GM23248 (cell line): ENCODE measurements around the gene GPX3. TPM values are rescaled to one million over a fixed set of nuclear protein-coding genes. Genes with fewer than 3 reads are reported as not detected.

ENCODE experiments used
- DNase-seq: peaks from one replicate; pipeline ENCODE4 v3.0.0-alpha.2; 2015
- H2AFZ ChIP-seq: fragments of 200-600 bp; sonication (generic); 2 replicates; pipeline ENCODE4 v1.6.1; 2016; ENCODE audit warnings: antibody characterized with exemption
- H3F3A ChIP-seq: fragments of 200-600 bp; sonication (generic); 2 replicates; pipeline ENCODE4 v1.6.1; 2016; ENCODE audit warnings: mild to moderate bottlenecking, antibody characterized with exemption, mixed run types; ENCODE audit not compliant: insufficient read depth
- H3K27ac ChIP-seq: fragments of 200-600 bp; sonication (generic); 2 replicates; pipeline ENCODE4 v1.5.1; 2016; ENCODE audit warnings: mild to moderate bottlenecking
- H3K27me3 ChIP-seq: fragments of 200-600 bp; sonication (generic); replicated peaks from 2 replicates; pipeline ENCODE4 v1.6.1; 2016; ENCODE audit warnings: mild to moderate bottlenecking; ENCODE audit not compliant: insufficient read depth
- H3K36me3 ChIP-seq: fragments of 200-600 bp; sonication (generic); 2 replicates; pipeline ENCODE4 v1.6.1; 2016; ENCODE audit warnings: low read depth, mild to moderate bottlenecking
- H3K4me1 ChIP-seq: fragments of 200-600 bp; sonication (generic); 2 replicates; pipeline ENCODE4 v1.6.1; 2016; ENCODE audit warnings: mild to moderate bottlenecking; ENCODE audit not compliant: insufficient read depth
- H3K4me2 ChIP-seq: fragments of 200-600 bp; sonication (generic); one replicate; pipeline ENCODE4 v1.6.1; 2016; ENCODE audit warnings: mild to moderate bottlenecking; ENCODE audit not compliant: unreplicated experiment
- H3K4me3 ChIP-seq: fragments of 200-600 bp; sonication (generic); 2 replicates; pipeline ENCODE4 v1.5.1; 2016; ENCODE audit warnings: mild to moderate bottlenecking
- H3K79me2 ChIP-seq: fragments of 200-600 bp; sonication (generic); 2 replicates; pipeline ENCODE4 v1.6.1; 2016; ENCODE audit warnings: mild to moderate bottlenecking; ENCODE audit not compliant: insufficient read depth
- H3K9ac ChIP-seq: fragments of 200-600 bp; sonication (generic); 2 replicates; pipeline ENCODE4 v1.6.1; 2016; ENCODE audit warnings: mild to moderate bottlenecking
- H3K9me2 ChIP-seq: fragments of 200-600 bp; sonication (generic); 2 replicates; pipeline ENCODE4 v1.6.1; 2016; ENCODE audit warnings: mixed run types, mild to moderate bottlenecking, moderate library complexity; ENCODE audit not compliant: insufficient read depth
- H3K9me3 ChIP-seq: fragments of 200-600 bp; sonication (generic); one replicate; pipeline ENCODE4 v1.6.1; 2017; ENCODE audit warnings: low read depth
- H4K20me1 ChIP-seq: fragments of 200-600 bp; sonication (generic); 2 replicates; pipeline ENCODE4 v1.6.0; 2016; ENCODE audit not compliant: insufficient read depth
- EZH2 ChIP-seq: fragments of 200-600 bp; sonication (generic); IDR thresholded peaks from 2 replicates; pipeline ENCODE4 v1.6.1; 2018; ENCODE audit warnings: antibody characterized with exemption, mild to moderate bottlenecking; ENCODE audit not compliant: insufficient read depth, poor library complexity, severe bottlenecking
- EZH2phosphoT487 ChIP-seq: fragments of 200-600 bp; sonication (generic); IDR thresholded peaks from 2 replicates; pipeline ENCODE4 v1.6.1; 2018; ENCODE audit warnings: antibody characterized with exemption, moderate library complexity, mild to moderate bottlenecking, low read depth; ENCODE audit not compliant: insufficient read depth
- WGBS, 2 experiments: methylation state at CpG; one replicate each; pipeline ENCODE4 v1.1.6; 2015 to 2017; ENCODE audit warnings: low lambda C conversion rate in 2 of 2, low coverage in 1 of 2; ENCODE audit errors: missing lambda C conversion rate in 2 of 2; 5-methylcytosine and 5-hydroxymethylcytosine counted together
- in situ Hi-C: fragments of 300-500 bp; cut with MboI; formaldehyde crosslinking; loops from 2 replicates; pipeline ENCODE4 v1.15.0; 2020
- polyA plus RNA-seq: library from polyadenylated mRNA; unstranded; fragments of >200 nt; fragmentation: Nextera tagmentation; extraction: Ambion mirVana; gene quantifications from 2 replicates; pipeline ENCODE4 v1.2.1, GENCODE V29; 2016
- total RNA-seq: library from RNA; depleted of rRNA; stranded (reverse); fragments of >200 nt; shearing (Covaris generic); gene quantifications from 2 replicates; pipeline ENCODE4 v1.2.3, GENCODE V29; 2014

The GPX3 gene
- total and polyA plus RNA-seq, 2 experiments from 2014 or later = 3.0 to 4.2 TPM

DNA sequence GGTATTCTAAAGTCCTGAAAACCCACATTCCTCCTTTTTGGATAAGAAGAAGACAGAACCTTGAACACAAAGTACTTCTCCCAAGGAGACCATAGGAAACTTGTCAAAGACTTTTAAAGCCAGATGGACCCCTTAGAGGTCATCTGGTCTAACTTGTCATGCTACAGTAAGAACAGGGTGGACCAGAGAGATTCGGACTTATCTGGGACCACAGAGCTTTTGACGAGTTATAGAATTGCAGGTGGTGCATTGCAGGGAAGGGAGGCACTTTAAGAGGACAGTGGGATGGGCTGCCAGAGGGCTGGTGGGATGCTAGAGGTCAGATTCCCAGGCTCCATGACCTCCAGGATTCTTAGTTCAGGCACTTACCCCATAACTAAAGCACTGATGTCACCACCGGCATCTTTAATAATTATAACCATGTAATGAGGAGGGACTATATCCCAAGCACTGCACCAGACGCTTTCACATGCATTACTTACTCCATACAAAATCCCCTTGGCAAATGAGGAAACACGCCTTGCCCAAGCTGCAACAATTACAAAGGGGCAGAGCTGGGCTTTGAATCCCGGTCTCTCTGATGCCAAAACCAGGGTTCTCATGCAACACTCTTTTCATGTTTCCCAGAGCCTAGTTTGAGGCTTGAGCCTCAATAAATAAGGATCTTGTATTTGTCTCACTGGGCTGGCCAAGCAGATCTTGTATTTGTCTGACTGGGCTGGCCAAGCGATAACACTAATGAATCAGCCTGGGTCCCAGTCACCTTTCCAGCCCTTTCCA, 12.8 kb upstream of the GPX3 start:
- Histone ChIP-seq H3K79me2 (no peaks in the 10 kb centered on the region), H4K20me1 (no peaks in the 10 kb centered on the region), H3K4me2 (no peak overlapping the region), H3K4me1 (peaks cover 8% of the 10 kb centered on the region; the same call in 1 of the 2 replicates), H3K27me3 (peaks cover 4% of the 10 kb centered on the region; the same call in 1 of the 2 replicates), H3K36me3 (no peaks in the 10 kb centered on the region), H3K9ac (no peak overlapping the region), H3K4me3 (no peak overlapping the region), H3K27ac (no peak overlapping the region), H2AFZ (no peak overlapping the region), H3K9me3 (no peaks in the 10 kb centered on the region), H3K9me2 (no peaks in the 10 kb centered on the region), H3F3A (no peaks in the 10 kb centered on the region)
- in situ Hi-C loops = no loop called here
- TF ChIP-seq EZH2phosphoT487 (no peak), EZH2 (no peak)
- no peak for DNase-seq
- WGBS, 2 experiments = 29 to 38% methylated on average over 7 of the region's 7 CpGs

DNA sequence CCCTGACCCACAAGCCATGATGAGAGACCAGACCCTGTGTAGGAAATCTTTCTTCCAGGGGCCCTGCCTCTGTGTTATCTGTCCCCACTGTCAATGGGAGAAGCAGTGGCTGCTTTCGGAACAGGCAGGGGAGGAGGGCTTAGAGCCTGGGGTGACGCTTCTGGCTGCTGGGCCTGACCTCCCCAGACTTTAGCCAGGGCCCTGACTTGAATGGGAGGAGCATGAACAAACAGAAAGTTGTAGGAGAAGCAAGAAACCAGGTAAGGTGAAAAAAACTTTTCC, 12.2 kb upstream of the GPX3 start:
- Histone ChIP-seq H3K9ac (no peak overlapping the region), H3K36me3 (no peaks in the 10 kb centered on the region), H3K9me3 (no peaks in the 10 kb centered on the region), H3K4me2 (no peak overlapping the region), H3K79me2 (no peaks in the 10 kb centered on the region), H3F3A (no peaks in the 10 kb centered on the region), H2AFZ (no peak overlapping the region), H3K4me1 (peaks cover 8% of the 10 kb centered on the region; the same call in 1 of the 2 replicates), H3K27me3 (peaks cover 4% of the 10 kb centered on the region; the same call in 1 of the 2 replicates), H3K9me2 (no peaks in the 10 kb centered on the region), H4K20me1 (no peaks in the 10 kb centered on the region), H3K4me3 (no peak overlapping the region), H3K27ac (no peak overlapping the region)
- 75 to 91% methylated on average over 2 of the region's 2 CpGs for WGBS, 2 experiments
- TF ChIP-seq EZH2phosphoT487 (no peak), EZH2 (no peak)
- in situ Hi-C loops = no loop called here
- DNase-seq = no peak

DNA sequence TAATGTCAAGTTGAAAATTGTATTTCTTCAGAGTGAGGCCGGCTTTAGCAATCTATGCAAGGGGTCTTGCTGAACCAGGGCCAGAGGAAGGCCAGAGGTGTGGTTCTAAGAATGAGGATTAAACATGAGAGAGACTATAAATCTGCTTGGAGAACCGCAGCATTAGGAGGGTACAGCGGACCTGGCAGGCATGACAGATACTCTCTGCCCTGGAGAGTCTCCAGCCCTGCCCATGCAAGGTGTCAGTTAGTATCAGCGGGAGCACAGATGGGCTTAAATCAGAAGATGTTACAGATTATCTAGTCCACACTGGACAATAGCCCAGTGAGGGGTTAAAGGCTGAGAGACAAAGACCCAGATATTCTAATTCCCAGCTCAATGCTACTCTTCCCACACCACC, 11.5 kb upstream of the GPX3 start:
- H3K27me3 ChIP-seq = peaks cover 4% of the 10 kb centered on the region; the same call in 1 of the 2 replicates
- no peaks in the 10 kb centered on the region for H3K36me3 ChIP-seq
- H3K9me2 ChIP-seq = no peaks in the 10 kb centered on the region
- WGBS, 2 experiments = 85% methylated on average over 4 of the region's 4 CpGs
- no peak overlapping the region for H3K27ac ChIP-seq
- no peaks in the 10 kb centered on the region for H3F3A ChIP-seq
- no peaks in the 10 kb centered on the region for H3K9me3 ChIP-seq
- H3K79me2 ChIP-seq = no peaks in the 10 kb centered on the region
- H2AFZ ChIP-seq = no peak overlapping the region
- in situ Hi-C loops = no loop called here
- H3K4me3 ChIP-seq = no peak overlapping the region
- no peak overlapping the region for H3K4me2 ChIP-seq
- no peak overlapping the region for H3K9ac ChIP-seq
- DNase-seq = no peak
- no peaks in the 10 kb centered on the region for H4K20me1 ChIP-seq
- TF ChIP-seq EZH2 = no peak
- TF ChIP-seq EZH2phosphoT487 = no peak
- peaks cover 8% of the 10 kb centered on the region; the same call in 1 of the 2 replicates for H3K4me1 ChIP-seq

DNA sequence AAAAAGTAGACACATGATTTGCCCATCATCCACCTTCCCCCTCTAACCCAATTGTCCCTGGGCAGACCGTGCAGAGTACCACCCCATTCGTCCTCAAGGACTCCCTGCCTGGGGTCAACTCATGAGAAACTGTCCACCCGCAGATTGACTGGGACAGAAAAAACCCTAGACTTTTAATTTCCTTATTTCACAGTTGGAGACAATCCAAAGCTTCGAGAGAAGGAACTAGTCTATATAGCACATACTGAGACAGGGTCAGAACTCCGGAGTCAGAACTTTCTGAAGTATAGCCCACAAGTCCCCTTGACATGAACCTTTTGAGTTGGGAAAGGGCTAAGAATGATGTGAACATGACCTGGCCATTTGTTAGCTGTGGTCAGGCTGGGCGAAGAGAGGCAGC, 7.5 kb upstream of the GPX3 start:
- H3K9me3 ChIP-seq = no peaks in the 10 kb centered on the region
- in situ Hi-C loops = no loop called here
- no peak overlapping the region for H2AFZ ChIP-seq
- no peaks in the 10 kb centered on the region for H3K4me1 ChIP-seq
- H3K27me3 ChIP-seq = peaks cover 4% of the 10 kb centered on the region; the same call in 1 of the 2 replicates
- H3K79me2 ChIP-seq = no peaks in the 10 kb centered on the region
- no peak overlapping the region for H3K27ac ChIP-seq
- no peaks in the 10 kb centered on the region for H4K20me1 ChIP-seq
- no peak for DNase-seq
- H3F3A ChIP-seq = no peaks in the 10 kb centered on the region
- no peaks in the 10 kb centered on the region for H3K36me3 ChIP-seq
- no peak overlapping the region for H3K4me3 ChIP-seq
- no peak overlapping the region for H3K9ac ChIP-seq
- H3K4me2 ChIP-seq = no peak overlapping the region
- no peak for TF ChIP-seq EZH2
- TF ChIP-seq EZH2phosphoT487 = no peak
- 74 to 75% methylated on average over 6 of the region's 6 CpGs for WGBS, 2 experiments
- no peaks in the 10 kb centered on the region for H3K9me2 ChIP-seq
